GM13977 (cell line): ENCODE data around the gene LPP.

ENCODE experiments used
- DNase-seq: peaks from one replicate; pipeline ENCODE4 v3.0.0; 2012; ENCODE audit warnings: low spot score
- in situ Hi-C: fragments of 300-500 bp; cut with MboI; formaldehyde crosslinking; loops from one replicate; pipeline ENCODE4 v1.12.0; 2022; ENCODE audit warnings: low sequenced_read_pairs, low pct_unique_long_range_greater_than_20kb, mixed read lengths, inconsistent platforms; ENCODE audit not compliant: unreplicated experiment
- TF ChIP-seq, protein P1 (sequence below): IDR thresholded peaks from 2 replicates; pipeline ENCODE4 v1.5.1; 2012; ENCODE audit warnings: mild to moderate bottlenecking, control low read depth; ENCODE audit not compliant: insufficient read depth; ENCODE audit errors: extremely low read depth, missing control alignments

Gene LPP

DNA sequence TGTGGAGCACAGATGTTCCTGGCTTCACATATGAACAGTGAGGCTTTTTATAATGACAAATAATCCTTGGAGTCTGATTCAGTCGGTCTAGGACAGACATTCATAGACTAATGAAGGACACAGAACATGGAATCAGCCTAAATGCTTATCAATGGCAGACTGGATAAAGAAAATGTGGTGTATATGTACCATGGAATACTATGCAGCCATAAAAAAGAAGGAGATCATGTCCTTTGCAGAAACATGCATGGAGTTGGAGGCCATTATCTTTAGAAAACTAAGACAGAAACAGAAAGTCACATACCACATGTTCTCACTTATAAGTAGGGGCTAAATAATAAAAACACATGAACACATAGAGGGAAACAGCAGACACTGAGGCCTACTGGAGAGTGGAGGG, 19.9 kb upstream of the LPP start:
- DNase-seq, result no peak
- TF ChIP-seq, protein P1, sequence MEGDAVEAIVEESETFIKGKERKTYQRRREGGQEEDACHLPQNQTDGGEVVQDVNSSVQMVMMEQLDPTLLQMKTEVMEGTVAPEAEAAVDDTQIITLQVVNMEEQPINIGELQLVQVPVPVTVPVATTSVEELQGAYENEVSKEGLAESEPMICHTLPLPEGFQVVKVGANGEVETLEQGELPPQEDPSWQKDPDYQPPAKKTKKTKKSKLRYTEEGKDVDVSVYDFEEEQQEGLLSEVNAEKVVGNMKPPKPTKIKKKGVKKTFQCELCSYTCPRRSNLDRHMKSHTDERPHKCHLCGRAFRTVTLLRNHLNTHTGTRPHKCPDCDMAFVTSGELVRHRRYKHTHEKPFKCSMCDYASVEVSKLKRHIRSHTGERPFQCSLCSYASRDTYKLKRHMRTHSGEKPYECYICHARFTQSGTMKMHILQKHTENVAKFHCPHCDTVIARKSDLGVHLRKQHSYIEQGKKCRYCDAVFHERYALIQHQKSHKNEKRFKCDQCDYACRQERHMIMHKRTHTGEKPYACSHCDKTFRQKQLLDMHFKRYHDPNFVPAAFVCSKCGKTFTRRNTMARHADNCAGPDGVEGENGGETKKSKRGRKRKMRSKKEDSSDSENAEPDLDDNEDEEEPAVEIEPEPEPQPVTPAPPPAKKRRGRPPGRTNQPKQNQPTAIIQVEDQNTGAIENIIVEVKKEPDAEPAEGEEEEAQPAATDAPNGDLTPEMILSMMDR, result no peak
- in situ Hi-C loops, result no loop called here

DNA sequence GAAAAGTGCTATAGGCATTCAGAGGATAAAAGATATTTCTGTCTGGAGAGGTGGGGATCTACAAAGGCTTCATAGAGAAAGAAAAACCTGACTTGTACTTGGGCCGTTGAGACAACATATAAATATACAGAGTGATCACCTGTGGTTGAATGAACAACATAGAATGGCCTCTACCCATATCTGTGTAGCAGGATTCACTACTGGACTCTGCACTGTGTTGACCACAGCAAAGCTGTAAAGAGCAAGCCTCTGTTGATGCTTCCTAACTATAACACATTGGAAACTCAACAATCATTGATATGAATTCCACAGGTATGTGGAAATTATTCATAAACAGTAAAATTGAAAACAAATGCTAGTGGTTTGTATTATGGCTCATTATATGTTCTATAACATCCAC, 19.1 kb upstream of the LPP start:
- TF ChIP-seq, protein P1, result no peak
- no peak for DNase-seq
- in situ Hi-C loops, result no loop called here

DNA sequence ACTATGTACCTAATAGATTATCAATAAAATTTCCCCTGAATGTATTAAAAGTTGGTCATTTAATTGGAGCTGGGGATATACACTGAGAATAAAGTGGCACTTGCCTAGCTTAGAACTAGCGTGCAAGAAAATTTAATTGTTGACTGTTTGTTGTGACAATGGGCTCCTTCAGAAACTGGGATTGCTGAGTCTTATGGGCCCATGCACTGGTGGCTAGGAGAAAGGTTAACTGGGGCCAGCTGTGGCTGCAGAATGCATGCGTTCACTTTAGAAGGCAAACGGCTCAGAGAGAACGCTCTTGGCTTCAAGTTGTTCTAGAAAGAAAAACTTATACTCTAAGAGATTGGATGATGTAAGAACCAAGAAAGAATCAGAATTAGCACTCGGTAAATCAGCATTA, 18.7 kb upstream of the LPP start:
- in situ Hi-C loops, result no loop called here
- TF ChIP-seq, protein P1, result no peak
- no peak for DNase-seq

DNA sequence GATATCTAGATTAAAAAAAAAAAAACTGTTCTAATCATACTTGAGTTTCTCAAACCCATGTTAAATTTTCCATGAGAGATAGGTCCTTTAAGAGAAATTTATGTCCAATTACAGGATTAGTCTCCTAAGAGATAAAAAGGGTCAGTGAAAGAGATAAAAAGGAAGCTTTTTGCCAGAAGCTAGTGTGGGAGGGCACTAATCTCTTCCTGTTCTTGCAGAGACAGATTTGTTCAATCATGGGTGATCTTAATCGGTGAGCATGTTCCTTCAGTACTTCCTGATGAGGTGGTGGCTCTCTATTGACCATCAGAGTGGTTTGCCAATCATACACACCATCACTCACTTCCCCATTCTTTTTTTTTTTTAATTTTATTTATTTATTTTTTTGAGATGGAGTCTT, 16.9 kb upstream of the LPP start:
- no peak for DNase-seq
- in situ Hi-C loops, result no loop called here
- TF ChIP-seq, protein P1, result no peak

DNA sequence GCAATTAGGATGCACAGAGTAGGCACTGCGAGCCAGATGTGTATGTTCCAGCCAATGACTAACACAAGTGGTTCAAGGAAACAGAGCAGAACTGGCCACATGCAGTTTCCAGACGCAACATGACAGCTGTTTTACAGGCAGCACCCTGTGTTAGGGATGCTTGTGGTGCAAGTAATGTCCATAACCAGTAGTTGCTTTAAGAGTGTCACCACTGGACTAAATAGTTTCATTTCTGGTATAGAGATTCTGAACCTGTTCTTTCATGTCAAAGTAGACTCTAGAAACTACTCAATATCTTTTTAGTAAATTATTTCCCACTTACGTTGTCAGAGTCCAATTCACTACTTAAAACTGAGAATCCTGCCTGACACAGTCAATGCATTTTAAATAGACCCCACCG, 14.5 kb upstream of the LPP start:
- no peak for DNase-seq
- in situ Hi-C loops, result no loop called here
- TF ChIP-seq, protein P1, result no peak

DNA sequence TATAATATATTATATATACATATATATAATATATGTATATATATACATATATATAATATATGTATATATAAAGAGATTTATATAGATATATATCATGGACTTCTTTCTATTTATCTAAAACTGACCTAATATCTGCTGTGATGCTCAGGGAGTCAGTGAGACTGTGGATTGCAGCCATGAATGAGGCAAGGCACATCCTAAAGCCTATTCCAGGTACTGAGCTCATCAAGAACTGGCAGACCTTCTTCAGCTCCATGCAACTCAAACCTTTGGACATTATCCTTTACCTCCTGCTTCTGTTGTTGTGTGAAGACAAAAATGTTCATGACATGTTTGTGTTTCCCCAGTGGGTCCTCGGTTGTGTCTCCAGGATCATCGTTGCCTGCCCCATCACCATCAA, 7.7 kb upstream of the LPP start:
- in situ Hi-C loops, result no loop called here
- TF ChIP-seq, protein P1, result no peak
- DNase-seq, result no peak

DNA sequence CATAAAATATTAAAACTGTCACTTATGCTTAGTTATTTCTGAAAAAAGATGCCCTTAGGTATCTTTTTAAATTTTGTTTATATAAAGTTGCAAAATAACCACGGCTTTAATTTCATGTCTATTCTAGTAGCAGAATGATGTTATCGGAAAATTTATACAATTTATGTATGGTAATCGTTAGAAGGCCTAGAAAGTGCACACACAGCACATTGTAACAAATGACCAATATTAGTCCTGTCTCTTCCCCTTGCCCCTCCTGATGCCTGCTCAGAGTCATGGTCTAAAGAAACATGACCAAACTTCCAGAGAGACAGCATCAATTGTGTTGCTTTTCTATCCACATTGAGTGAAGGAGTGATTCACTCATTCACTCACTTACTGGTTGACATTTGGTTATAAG, 6.2 kb upstream of the LPP start:
- in situ Hi-C loops, result no loop called here
- TF ChIP-seq, protein P1, result no peak
- DNase-seq, result no peak
